IMR-90 (cell line): Measurements from ENCODE around the gene IGF1R. TPM values are rescaled to one million over a fixed set of nuclear protein-coding genes. Genes with fewer than 3 reads are reported as not detected.
A peak's percentile ranks its signal among the peaks of the same experiment; 100 is the strongest.

Source experiments
- ATAC-seq: fragments of 200-7000 bp; cut with Tn5 transposase; 2 replicates; pipeline ENCODE4 v1.9.1; 2020; ENCODE audit warnings: low read depth, mild to moderate bottlenecking, moderate library complexity
- BruUV-seq: library from RNA; stranded (reverse); fragments of 400-500 nt; replicated peaks from 2 replicates; lab custom pipeline; 2021; lab: Mats Ljungman, UMichigan
- CTCF ChIA-PET: fragments of 300-600 bp; formaldehyde crosslinking; extraction: SDS; loops from one replicate; lab custom pipeline; 2021; ENCODE audit warnings: antibody characterized with exemption; lab: Yijun Ruan, JAX
- POLR2A ChIA-PET: fragments of 300-600 bp; sonication (Branson Sonifier 250); formaldehyde crosslinking; loops from one replicate; lab custom pipeline; 2022; ENCODE audit warnings: antibody characterized with exemption; ENCODE audit not compliant: unreplicated experiment; lab: Charles Lee
- DNase-seq: peaks from one replicate; pipeline ENCODE4 v3.0.0; 2013
- H2AFZ ChIP-seq: replicated peaks from 2 replicates; pipeline ENCODE3; 2013; ENCODE audit warnings: low read length, mild to moderate bottlenecking; ENCODE audit not compliant: poor library complexity
- H2AK5ac ChIP-seq: 2 replicates; pipeline ENCODE4 v1.6.1; 2013; ENCODE audit warnings: low read depth, low read length, inconsistent platforms
- H2AK9ac ChIP-seq: replicated peaks from 2 replicates; pipeline ENCODE3; 2013; ENCODE audit warnings: mild to moderate bottlenecking, low read depth, low read length, moderate library complexity; ENCODE audit not compliant: poor library complexity
- H2BK120ac ChIP-seq: 2 replicates; pipeline ENCODE4 v1.6.1; 2013; ENCODE audit warnings: low read depth, low read length, inconsistent platforms
- H2BK15ac ChIP-seq: 3 replicates; pipeline ENCODE4 v1.6.1; 2013; ENCODE audit warnings: low read depth, low read length, inconsistent platforms
- H2BK20ac ChIP-seq: 2 replicates; pipeline ENCODE4 v1.6.1; 2013; ENCODE audit warnings: low read depth, mild to moderate bottlenecking, inconsistent platforms, low read length, moderate library complexity
- H2BK5ac ChIP-seq: 2 replicates; pipeline ENCODE4 v1.6.1; 2013; ENCODE audit warnings: mild to moderate bottlenecking, low read depth, low read length, inconsistent platforms; ENCODE audit not compliant: poor library complexity, severe bottlenecking
- H3K14ac ChIP-seq: replicated peaks from 2 replicates; pipeline ENCODE4 v1.6.1; 2013; ENCODE audit warnings: low read depth, low read length, inconsistent platforms
- H3K18ac ChIP-seq: 2 replicates; pipeline ENCODE4 v1.6.1; 2013; ENCODE audit warnings: low read depth, low read length, control low read depth
- H3K23ac ChIP-seq: 2 replicates; pipeline ENCODE4 v1.6.1; 2013; ENCODE audit warnings: low read depth, low read length, inconsistent platforms
- H3K27ac ChIP-seq: 2 replicates; pipeline ENCODE4 v1.5.1; 2013; ENCODE audit warnings: mild to moderate bottlenecking, control low read depth, low read length; ENCODE audit not compliant: insufficient read depth
- H3K27me3 ChIP-seq: 2 replicates; pipeline ENCODE4 v1.6.1; 2013; ENCODE audit warnings: low read length; ENCODE audit not compliant: control insufficient read depth, insufficient read depth
- H3K36me3 ChIP-seq: 2 replicates; pipeline ENCODE4 v1.6.1; 2013; ENCODE audit warnings: low read length, mixed read lengths; ENCODE audit not compliant: control insufficient read depth, insufficient read depth
- H3K4ac ChIP-seq: 2 replicates; pipeline ENCODE4 v1.6.1; 2013; ENCODE audit warnings: low read depth, low read length, inconsistent platforms
- H3K4me1 ChIP-seq: 2 replicates; pipeline ENCODE4 v1.6.1; 2013; ENCODE audit warnings: low read length, mixed read lengths; ENCODE audit not compliant: control insufficient read depth, insufficient read depth
- H3K4me2 ChIP-seq: 2 replicates; pipeline ENCODE4 v1.6.1; 2013; ENCODE audit warnings: low read depth, mild to moderate bottlenecking, control low read depth, low read length, moderate library complexity
- H3K4me3 ChIP-seq: 2 replicates; pipeline ENCODE4 v1.5.1; 2013; ENCODE audit warnings: low read depth, mild to moderate bottlenecking, control low read depth, low read length, moderate library complexity; ENCODE audit not compliant: insufficient read depth
- H3K56ac ChIP-seq: 2 replicates; pipeline ENCODE4 v1.6.1; 2013; ENCODE audit warnings: low read length, inconsistent platforms; ENCODE audit not compliant: insufficient read depth; ENCODE audit errors: extremely low read depth
- H3K79me1 ChIP-seq, 2 experiments: 2 replicates each; pipeline ENCODE4 v1.6.1; 2013; ENCODE audit warnings: low read length in 2 of 2, inconsistent platforms in 1 of 2, low read depth in 1 of 2
- H3K9ac ChIP-seq: 2 replicates; pipeline ENCODE4 v1.6.1; 2013; ENCODE audit warnings: low read depth, low read length, control low read depth
- H3K9me1 ChIP-seq: 2 replicates; pipeline ENCODE4 v1.6.1; 2013; ENCODE audit warnings: low read length, inconsistent platforms; ENCODE audit not compliant: insufficient read depth
- H3K9me3 ChIP-seq: 2 replicates; pipeline ENCODE4 v1.6.1; 2013; ENCODE audit warnings: low read length; ENCODE audit not compliant: control insufficient read depth, insufficient read depth
- H4K20me1 ChIP-seq: 2 replicates; pipeline ENCODE4 v1.6.1; 2013; ENCODE audit warnings: low read length, inconsistent platforms; ENCODE audit not compliant: insufficient read depth
- H4K5ac ChIP-seq: 2 replicates; pipeline ENCODE4 v1.6.1; 2013; ENCODE audit warnings: mild to moderate bottlenecking, low read depth, low read length, control low read depth
- H4K8ac ChIP-seq, 2 experiments: 2 replicates each; pipeline ENCODE4 v1.6.1; 2013; ENCODE audit warnings: low read depth in 2 of 2, low read length in 2 of 2, control low read depth in 1 of 2, inconsistent platforms in 1 of 2
- H4K91ac ChIP-seq: 2 replicates; pipeline ENCODE4 v1.6.1; 2013; ENCODE audit warnings: low read depth, low read length, inconsistent platforms; ENCODE audit not compliant: insufficient read depth
- CEBPB ChIP-seq: IDR thresholded peaks from 2 replicates; pipeline ENCODE4 v1.6.1; 2012; ENCODE audit warnings: low read depth, low read length, improper control_type of control experiment
- CHD1 ChIP-seq: IDR thresholded peaks from 2 replicates; pipeline ENCODE4 v1.6.1; 2012; ENCODE audit warnings: low read depth, low read length, improper control_type of control experiment
- MAZ ChIP-seq: IDR thresholded peaks from 2 replicates; pipeline ENCODE4 v1.6.1; 2012; ENCODE audit warnings: low read depth, mild to moderate bottlenecking, low read length, improper control_type of control experiment, moderate library complexity, borderline replicate concordance
- MXI1 ChIP-seq: IDR thresholded peaks from 2 replicates; pipeline ENCODE4 v1.6.1; 2012; ENCODE audit warnings: low read depth, mild to moderate bottlenecking, low read length, moderate library complexity, borderline replicate concordance
- NFE2L2 ChIP-seq: fragments of 150-350 bp; IDR thresholded peaks from 2 replicates; pipeline ENCODE4 v1.6.1; 2016; ENCODE audit warnings: low read depth, mild to moderate bottlenecking, low read length
- RAD21 ChIP-seq: IDR thresholded peaks from 2 replicates; pipeline ENCODE4 v1.6.1; 2012; ENCODE audit warnings: low read length, improper control_type of control experiment
- RCOR1 ChIP-seq: IDR thresholded peaks from 2 replicates; pipeline ENCODE4 v1.6.1; 2012; ENCODE audit warnings: mild to moderate bottlenecking, low read length, improper control_type of control experiment; ENCODE audit not compliant: insufficient replicate concordance
- SMC3 ChIP-seq: fragments of 150-350 bp; IDR thresholded peaks from 2 replicates; pipeline ENCODE4 v1.6.1; 2016; ENCODE audit warnings: low read depth, mild to moderate bottlenecking, antibody characterized with exemption, low read length, moderate library complexity
- WGBS, 2 experiments: methylation state at CpG; one replicate each; pipeline versions ENCODE4 v1.1.5 to v1.1.7; 2013; ENCODE audit warnings: missing lambda C conversion rate in 2 of 2; ENCODE audit not compliant: insufficient read length in 1 of 2; ENCODE audit errors: extremely low coverage in 2 of 2; 5-methylcytosine and 5-hydroxymethylcytosine counted together
- dilution Hi-C: fragments of 300-500 bp; cut with HindIII; formaldehyde crosslinking; loops from one replicate; pipeline ENCODE4 v1.14.3; 2018; ENCODE audit warnings: low sequenced_read_pairs; ENCODE audit not compliant: unreplicated experiment
- in situ Hi-C: fragments of 300-500 bp; cut with MboI; formaldehyde crosslinking; loops from 3 replicates; pipeline ENCODE4 v1.14.3; 2019; ENCODE audit warnings: low sequenced_read_pairs, inconsistent platforms, mixed read lengths
- intact Hi-C: fragments of 100-400 bp; cut with micrococcal nuclease; formaldehyde crosslinking; loops from 2 replicates; pipeline ENCODE4 v1.10.0; 2022
- polyA plus RNA-seq, 3 experiments: library from polyadenylated mRNA; depleted of rRNA; stranded (reverse); fragments of >200 nt; gene quantifications; 2 replicates each; pipeline ENCODE4 v1.2.3, GENCODE V29; 2012; ENCODE audit warnings: low replicate concordance in 1 of 3
- total RNA-seq: library from RNA; depleted of rRNA; stranded (reverse); fragments of >200 nt; gene quantifications from 2 replicates; pipeline ENCODE4 v1.2.3, GENCODE V29; 2012
- TF ChIP-seq, protein P1 (sequence below): conservative IDR thresholded peaks from 2 replicates; pipeline ENCODE4 v1.5.1; 2012; ENCODE audit warnings: mild to moderate bottlenecking, low read depth, low read length, improper control_type of control experiment
- TF ChIP-seq, protein P2 (sequence below): fragments of 150-350 bp; IDR thresholded peaks from 2 replicates; pipeline ENCODE4 v1.6.1; 2016; ENCODE audit warnings: low read depth, mild to moderate bottlenecking, low read length, moderate library complexity, borderline replicate concordance

Gene IGF1R
- total and polyA plus RNA-seq, 2 of the 4 experiments (the other 2 are of a cell fraction): 24.0 to 24.9 TPM

DNA sequence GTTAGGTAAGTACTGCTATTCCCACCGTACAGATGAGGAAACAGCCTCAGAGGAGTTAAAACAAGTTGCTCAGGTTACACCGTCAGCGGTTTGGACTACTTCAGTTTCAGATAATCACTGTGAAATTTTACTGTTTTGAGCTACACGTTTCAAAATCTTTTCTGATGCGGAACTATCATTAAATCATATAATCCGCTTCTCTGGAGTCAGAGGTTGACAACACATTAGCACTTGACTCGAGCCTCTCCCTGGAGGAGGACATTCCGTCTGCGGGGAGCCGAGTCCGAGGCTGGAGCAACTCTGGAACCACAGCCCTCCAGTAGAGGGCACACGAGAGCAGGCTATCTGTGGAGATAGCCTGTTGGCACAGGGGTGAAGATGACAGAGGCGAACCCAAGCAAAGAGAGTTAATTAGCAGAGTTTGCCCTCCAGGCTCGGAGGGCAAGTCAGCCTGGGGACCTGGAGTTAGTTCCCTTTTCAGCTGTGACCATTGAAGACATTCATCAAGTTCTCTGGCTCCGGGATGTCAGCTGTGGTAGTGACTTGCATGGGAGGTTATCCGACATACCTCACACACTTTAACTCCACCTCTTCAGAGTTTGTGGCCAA lies 131.2 kb downstream of the IGF1R start:
- dilution Hi-C loops: no loop called here
- Histone ChIP-seq H2BK15ac (no peak overlapping the region; the same call in 2 of the 3 replicates), H3K56ac (no peak overlapping the region), H3K27ac (no peak overlapping the region), H3K4me2 (no peak overlapping the region), H3K9ac (no peak overlapping the region), H4K20me1 (peaks cover 65% of the 10 kb centered on the region), H3K9me3 (no peaks in the 10 kb centered on the region), H2AFZ (peak overlapping the region; percentile 4), H3K27me3 (no peaks in the 10 kb centered on the region), H3K14ac (no peak overlapping the region), H3K36me3 (peaks cover 3% of the 10 kb centered on the region; the same call in 1 of the 2 replicates), H3K9me1 (peaks cover 23% of the 10 kb centered on the region), H2AK5ac (0 out of 2 replicates have a peak overlapping the region, but pooled peaks have one; percentile 63), H2BK20ac (no peak overlapping the region), H4K5ac (no peak overlapping the region), H2BK120ac (no peak overlapping the region), H3K23ac (no peak overlapping the region), H3K4me1 (peaks cover 14% of the 10 kb centered on the region), H4K8ac (peak overlapping the region in 1 of 2 experiments; percentile 20; a peak in 1 of 4 replicates), H3K4me3 (no peak overlapping the region), H2AK9ac (no peak overlapping the region), H4K91ac (peak overlapping the region; percentile 57; the same call in 1 of the 2 replicates), H2BK5ac (no peak overlapping the region), H3K18ac (no peak overlapping the region), H3K4ac (peak overlapping the region; percentile 56; the same call in 1 of the 2 replicates), H3K79me1 (peaks cover 28 to 83% of the 10 kb centered on the region in 2 experiments)
- intact Hi-C loops: loop anchor here (2.0 to 10.0 kb wide), 5 partner anchors 123 to 335 kb away; partner anchors contain the start of gene IGF1R
- in situ Hi-C loops: loop anchor here (25.0 kb wide), 1 partner anchor 133 kb away; no protein-coding TSS in a partner anchor
- no TSS peak for BruUV-seq
- DNase-seq: peak; percentile 65
- peak; percentile 62; the same call in 1 of the 2 replicates for TF ChIP-seq MAZ
- TF ChIP-seq CHD1: no peak
- TF ChIP-seq SMC3: peak; percentile 86
- TF ChIP-seq NFE2L2: no peak
- 0 out of 2 replicates have a peak, but pooled peaks have one; percentile 1 for TF ChIP-seq CEBPB
- TF ChIP-seq, protein P1, sequence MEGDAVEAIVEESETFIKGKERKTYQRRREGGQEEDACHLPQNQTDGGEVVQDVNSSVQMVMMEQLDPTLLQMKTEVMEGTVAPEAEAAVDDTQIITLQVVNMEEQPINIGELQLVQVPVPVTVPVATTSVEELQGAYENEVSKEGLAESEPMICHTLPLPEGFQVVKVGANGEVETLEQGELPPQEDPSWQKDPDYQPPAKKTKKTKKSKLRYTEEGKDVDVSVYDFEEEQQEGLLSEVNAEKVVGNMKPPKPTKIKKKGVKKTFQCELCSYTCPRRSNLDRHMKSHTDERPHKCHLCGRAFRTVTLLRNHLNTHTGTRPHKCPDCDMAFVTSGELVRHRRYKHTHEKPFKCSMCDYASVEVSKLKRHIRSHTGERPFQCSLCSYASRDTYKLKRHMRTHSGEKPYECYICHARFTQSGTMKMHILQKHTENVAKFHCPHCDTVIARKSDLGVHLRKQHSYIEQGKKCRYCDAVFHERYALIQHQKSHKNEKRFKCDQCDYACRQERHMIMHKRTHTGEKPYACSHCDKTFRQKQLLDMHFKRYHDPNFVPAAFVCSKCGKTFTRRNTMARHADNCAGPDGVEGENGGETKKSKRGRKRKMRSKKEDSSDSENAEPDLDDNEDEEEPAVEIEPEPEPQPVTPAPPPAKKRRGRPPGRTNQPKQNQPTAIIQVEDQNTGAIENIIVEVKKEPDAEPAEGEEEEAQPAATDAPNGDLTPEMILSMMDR: peak; percentile 84
- peak; percentile 87 for TF ChIP-seq RAD21
- no peak for TF ChIP-seq MXI1
- no peak for TF ChIP-seq RCOR1
- TF ChIP-seq, protein P2, sequence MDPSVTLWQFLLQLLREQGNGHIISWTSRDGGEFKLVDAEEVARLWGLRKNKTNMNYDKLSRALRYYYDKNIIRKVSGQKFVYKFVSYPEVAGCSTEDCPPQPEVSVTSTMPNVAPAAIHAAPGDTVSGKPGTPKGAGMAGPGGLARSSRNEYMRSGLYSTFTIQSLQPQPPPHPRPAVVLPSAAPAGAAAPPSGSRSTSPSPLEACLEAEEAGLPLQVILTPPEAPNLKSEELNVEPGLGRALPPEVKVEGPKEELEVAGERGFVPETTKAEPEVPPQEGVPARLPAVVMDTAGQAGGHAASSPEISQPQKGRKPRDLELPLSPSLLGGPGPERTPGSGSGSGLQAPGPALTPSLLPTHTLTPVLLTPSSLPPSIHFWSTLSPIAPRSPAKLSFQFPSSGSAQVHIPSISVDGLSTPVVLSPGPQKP: no peak
- ATAC-seq: peak; percentile 91
- ChIA-PET CTCF (interaction anchor here (0.6 to 1.9 kb wide), 13 partner anchors 13 to 297 kb away, joined by 3 to 5 read pairs (median 3); no protein-coding TSS in a partner anchor), POLR2A (no interaction called here)
- WGBS, 2 experiments: 53% methylated on average over 5 of the region's 16 CpGs; no CpG with 5 or more reads in 1 of the 2 experiments
